ENCODE measurements around the gene AHDC1.

- TF ChIP-seq POLR2A (IDR thresholded peaks at IDR 0.05) = no peak
- TF ChIP-seq, protein P1, sequence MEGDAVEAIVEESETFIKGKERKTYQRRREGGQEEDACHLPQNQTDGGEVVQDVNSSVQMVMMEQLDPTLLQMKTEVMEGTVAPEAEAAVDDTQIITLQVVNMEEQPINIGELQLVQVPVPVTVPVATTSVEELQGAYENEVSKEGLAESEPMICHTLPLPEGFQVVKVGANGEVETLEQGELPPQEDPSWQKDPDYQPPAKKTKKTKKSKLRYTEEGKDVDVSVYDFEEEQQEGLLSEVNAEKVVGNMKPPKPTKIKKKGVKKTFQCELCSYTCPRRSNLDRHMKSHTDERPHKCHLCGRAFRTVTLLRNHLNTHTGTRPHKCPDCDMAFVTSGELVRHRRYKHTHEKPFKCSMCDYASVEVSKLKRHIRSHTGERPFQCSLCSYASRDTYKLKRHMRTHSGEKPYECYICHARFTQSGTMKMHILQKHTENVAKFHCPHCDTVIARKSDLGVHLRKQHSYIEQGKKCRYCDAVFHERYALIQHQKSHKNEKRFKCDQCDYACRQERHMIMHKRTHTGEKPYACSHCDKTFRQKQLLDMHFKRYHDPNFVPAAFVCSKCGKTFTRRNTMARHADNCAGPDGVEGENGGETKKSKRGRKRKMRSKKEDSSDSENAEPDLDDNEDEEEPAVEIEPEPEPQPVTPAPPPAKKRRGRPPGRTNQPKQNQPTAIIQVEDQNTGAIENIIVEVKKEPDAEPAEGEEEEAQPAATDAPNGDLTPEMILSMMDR (IDR thresholded peaks at IDR 0.05) = no peak
These were observed 43.4 kb downstream of the AHDC1 start for GRCh38 chr1:27560268-27561123.
